Coronary artery (tissue), 2 donors: ENCODE results near the gene RELCH.
A peak's percentile ranks its signal among the peaks of the same experiment; 100 is the strongest.

Experiments used
- DNase-seq: peaks from one replicate; pipeline ENCODE4 v3.0.0-alpha.2; 2017; ENCODE audit warnings: low spot score
- H3K27ac ChIP-seq, 2 donors: fragments of 200-600 bp; sonication (generic); one replicate each; pipeline ENCODE4 v1.5.1; 2016 to 2019
- H3K4me3 ChIP-seq: fragments of 200-600 bp; sonication (generic); 2 replicates; pipeline ENCODE4 v1.5.1; 2016; ENCODE audit warnings: mild to moderate bottlenecking, moderate library complexity
- TF ChIP-seq, protein P1 (sequence below): fragments of 200-600 bp; sonication (generic); IDR thresholded peaks from one replicate; pipeline ENCODE4 v1.5.1; 2019; ENCODE audit warnings: antibody characterized with exemption

RELCH gene

DNA sequence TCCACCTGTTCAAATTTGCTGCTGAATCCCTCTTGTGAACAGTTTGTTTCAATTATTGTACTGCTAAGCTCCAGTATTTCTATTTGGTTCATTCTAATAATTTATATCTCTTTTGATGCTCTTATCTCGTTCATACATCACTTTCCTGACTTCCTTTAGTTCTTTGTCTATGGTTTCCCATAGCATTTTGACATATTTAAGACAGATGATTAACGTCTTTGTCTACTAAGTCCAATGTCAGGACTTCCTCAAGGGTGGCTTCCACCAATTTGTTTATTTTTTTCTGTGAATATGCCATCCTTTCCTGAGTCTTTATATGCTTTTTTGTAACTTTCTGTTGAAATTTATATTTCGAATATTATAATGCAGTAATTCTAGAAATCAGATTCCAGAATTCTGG is 9.8 kb upstream of the RELCH start:
- DNase-seq = no peak
- Histone ChIP-seq H3K4me3 (no peak overlapping the region), H3K27ac (no peak overlapping the region)
- TF ChIP-seq, protein P1, sequence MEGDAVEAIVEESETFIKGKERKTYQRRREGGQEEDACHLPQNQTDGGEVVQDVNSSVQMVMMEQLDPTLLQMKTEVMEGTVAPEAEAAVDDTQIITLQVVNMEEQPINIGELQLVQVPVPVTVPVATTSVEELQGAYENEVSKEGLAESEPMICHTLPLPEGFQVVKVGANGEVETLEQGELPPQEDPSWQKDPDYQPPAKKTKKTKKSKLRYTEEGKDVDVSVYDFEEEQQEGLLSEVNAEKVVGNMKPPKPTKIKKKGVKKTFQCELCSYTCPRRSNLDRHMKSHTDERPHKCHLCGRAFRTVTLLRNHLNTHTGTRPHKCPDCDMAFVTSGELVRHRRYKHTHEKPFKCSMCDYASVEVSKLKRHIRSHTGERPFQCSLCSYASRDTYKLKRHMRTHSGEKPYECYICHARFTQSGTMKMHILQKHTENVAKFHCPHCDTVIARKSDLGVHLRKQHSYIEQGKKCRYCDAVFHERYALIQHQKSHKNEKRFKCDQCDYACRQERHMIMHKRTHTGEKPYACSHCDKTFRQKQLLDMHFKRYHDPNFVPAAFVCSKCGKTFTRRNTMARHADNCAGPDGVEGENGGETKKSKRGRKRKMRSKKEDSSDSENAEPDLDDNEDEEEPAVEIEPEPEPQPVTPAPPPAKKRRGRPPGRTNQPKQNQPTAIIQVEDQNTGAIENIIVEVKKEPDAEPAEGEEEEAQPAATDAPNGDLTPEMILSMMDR = no peak

DNA sequence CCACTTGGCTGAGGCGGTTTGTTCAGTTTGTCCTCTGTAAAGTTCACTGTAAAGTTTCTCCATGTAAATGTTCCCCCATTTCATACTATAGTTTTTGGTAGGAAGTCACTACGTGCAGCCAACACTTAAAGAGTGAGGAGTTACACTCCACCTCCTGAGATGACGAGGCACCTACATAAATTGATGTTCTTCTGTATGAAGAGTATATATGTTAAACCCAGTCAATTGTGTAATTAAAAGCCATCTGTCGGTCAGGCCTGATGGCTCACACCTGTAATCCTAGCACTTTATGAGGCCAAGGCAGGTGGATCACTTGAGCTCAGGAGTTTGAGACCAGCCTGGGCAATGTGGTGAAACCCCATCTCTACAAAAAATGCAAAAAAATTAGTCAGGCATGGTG is 7.8 kb upstream of the RELCH start:
- Histone ChIP-seq H3K27ac (no peak overlapping the region), H3K4me3 (no peak overlapping the region)
- TF ChIP-seq, protein P1 = no peak
- DNase-seq = no peak

DNA sequence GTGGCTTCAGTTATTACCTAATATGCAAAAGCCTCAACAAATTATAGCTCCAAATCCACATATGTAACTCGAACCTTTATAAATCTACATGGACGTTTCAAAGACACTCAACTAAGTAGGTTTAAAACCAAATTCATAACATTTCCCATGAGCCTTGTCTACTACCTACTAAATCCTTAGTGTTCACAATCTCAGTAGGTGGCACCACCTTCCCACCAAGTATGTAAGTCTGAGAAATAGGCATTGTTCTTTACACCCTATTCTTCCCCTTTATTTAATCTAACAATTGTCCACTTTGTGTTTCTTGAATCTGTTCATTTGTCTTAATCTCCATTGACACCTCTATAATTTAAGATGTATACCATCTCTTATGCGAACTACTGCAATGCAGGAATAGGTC is 4.8 kb upstream of the RELCH start:
- H3K27ac ChIP-seq = no peak overlapping the region
- H3K4me3 ChIP-seq = no peak overlapping the region
- no peak for DNase-seq
- TF ChIP-seq, protein P1 = no peak

DNA sequence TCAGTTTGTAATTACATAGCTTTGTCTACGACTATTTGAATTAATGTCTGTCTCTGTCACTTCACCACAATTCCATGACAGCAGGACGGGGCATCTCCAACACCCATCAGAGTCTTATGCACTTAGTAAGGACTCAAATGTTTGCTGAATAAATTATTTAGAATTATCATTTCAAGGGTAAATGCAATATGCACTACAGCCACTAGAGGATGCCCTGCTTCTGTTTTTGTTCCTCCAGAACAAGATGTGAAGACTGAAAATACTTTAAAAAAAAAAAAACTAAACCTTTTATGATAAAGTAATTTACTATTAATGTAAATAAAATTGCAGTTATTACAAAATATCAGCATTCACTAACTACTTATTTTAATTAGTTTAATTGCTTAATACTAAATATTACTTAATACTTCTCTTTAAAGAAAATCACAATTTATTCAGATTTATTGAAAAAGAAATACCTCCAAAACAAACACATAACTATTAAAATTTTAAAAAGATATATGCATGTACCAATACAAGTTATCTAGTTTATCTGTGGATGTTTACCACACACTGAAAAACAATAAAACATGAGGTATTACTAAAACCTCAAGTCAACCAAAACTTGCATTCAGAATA is 3.4 kb upstream of the RELCH start:
- Histone ChIP-seq H3K27ac (no peak overlapping the region), H3K4me3 (no peak overlapping the region)
- TF ChIP-seq, protein P1 = peak; percentile 85
- no peak for DNase-seq

DNA sequence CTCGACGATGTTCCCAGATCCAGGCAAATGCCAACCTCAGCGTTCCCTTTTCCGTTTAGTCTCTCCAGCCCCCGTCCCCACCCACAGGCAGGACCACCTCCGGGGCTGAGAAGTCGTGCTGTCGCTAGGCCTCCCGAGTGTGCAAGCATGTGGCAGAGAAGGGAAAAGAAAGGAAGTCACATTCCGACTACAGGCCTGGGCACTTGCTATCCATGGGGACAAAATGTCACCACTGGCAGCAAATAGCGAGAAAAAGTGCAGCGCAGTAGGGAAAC is 619 bp upstream of the RELCH start:
- Histone ChIP-seq H3K4me3 (peak overlapping the region; percentile 99), H3K27ac (peak overlapping the region; percentile 66 to 89)
- DNase-seq = no peak
- TF ChIP-seq, protein P1 = no peak

DNA sequence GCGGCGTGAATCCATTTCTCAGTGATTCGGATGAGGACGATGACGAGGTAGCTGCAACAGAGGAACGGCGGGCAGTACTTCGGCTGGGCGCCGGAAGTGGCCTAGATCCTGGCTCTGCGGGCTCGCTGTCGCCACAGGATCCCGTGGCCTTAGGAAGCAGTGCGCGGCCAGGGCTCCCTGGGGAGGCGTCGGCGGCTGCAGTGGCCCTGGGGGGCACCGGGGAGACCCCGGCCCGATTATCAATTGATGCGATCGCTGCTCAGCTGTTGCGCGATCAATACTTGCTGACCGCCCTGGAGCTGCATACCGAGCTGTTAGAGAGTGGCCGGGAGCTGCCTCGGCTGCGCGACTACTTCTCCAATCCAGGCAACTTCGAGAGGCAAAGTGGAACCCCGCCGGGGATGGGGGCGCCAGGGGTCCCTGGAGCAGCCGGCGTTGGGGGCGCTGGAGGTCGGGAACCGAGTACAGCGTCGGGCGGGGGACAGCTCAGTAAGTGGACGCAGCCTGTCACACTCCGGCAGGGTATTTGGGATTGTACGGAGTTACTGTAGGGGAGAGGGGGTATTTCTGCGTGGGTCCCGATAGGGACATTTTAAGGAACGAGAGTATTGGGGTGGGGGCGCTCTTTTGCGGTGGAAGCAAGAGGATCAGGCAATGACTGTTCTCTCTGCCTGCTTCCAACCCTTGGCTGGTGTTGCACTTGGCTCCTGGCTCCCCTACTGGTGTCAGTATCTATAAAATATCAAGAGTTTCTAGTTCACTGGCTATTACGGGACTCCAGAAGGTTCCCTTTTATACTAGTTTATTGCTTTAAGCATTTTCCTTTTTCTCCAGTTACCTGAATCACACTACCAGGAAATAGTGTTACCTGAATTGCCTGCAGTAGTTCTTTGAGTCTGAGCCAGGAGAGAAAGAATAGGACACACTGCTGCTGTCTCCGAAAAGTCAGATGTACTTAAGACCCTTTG is 772 bp downstream of the RELCH start:
- TF ChIP-seq, protein P1 = no peak
- peak; percentile 71 for DNase-seq
- Histone ChIP-seq H3K4me3 (peak overlapping the region; percentile 99), H3K27ac (peak overlapping the region; percentile 56 to 92)

DNA sequence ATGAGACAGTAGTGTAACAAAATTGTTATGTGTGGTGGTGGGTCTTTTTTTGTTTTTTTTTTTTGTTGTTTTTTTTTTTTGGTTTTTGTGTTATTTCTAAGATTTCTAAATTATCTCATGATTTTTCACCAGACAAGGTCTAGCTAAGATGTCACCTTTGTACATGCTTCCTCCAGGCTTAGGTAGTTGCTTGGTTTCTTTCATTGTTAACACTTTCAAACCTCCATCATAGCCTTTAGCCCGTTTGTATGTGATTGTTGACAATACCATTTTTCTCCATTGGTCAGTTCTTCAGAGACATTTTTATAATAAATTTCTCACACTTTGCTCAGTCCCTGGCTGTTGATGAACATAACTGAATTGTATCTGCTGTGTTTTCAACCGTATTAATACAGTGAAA is 2.2 kb downstream of the RELCH start:
- Histone ChIP-seq H3K27ac (no peak overlapping the region), H3K4me3 (peak overlapping the region; percentile 99)
- TF ChIP-seq, protein P1 = no peak
- DNase-seq = no peak
